Transverse colon (tissue), 4 donors: ENCODE data around the gene PODNL1. TPM values are rescaled to one million over a fixed set of nuclear protein-coding genes. Genes with fewer than 3 reads are reported as not detected.
A peak's percentile ranks its signal among the peaks of the same experiment; 100 is the strongest.

Experiments
- DNase-seq: peaks from one replicate; pipeline ENCODE4 v3.0.0-alpha.2; 2019
- H3K27ac ChIP-seq, 4 donors: fragments of 200-600 bp; sonication (generic); 2 replicates each; pipeline ENCODE4 v1.5.1; 2016 to 2018; ENCODE audit warnings: inconsistent platforms in 4 of 4
- H3K27me3 ChIP-seq: fragments of 200-600 bp; sonication (generic); 2 replicates; pipeline ENCODE4 v1.5.1; 2017; ENCODE audit warnings: inconsistent platforms
- H3K36me3 ChIP-seq, 4 donors: fragments of 200-600 bp; sonication (generic); 2 replicates each; pipeline ENCODE4 v1.5.1; 2017 to 2019; ENCODE audit warnings: inconsistent platforms in 4 of 4
- H3K4me1 ChIP-seq, 4 donors: fragments of 200-600 bp; sonication (generic); 2 replicates each; pipeline ENCODE4 v1.5.1; 2017 to 2020; ENCODE audit warnings: inconsistent platforms in 4 of 4
- H3K4me3 ChIP-seq, 4 donors: fragments of 200-600 bp; sonication (generic); 1 replicate in 1 of 4; 2 replicates in 3 of 4; pipeline versions ENCODE4 v1.5.1 to v1.6.1; 2017 to 2019; ENCODE audit warnings: inconsistent platforms in 4 of 4
- H3K9me3 ChIP-seq, 2 donors: fragments of 200-600 bp; sonication (generic); 2 replicates each; pipeline ENCODE4 v1.5.1; 2017 to 2019; ENCODE audit warnings: inconsistent platforms in 2 of 2
- CTCF ChIP-seq, 5 experiments: fragments of 200-600 bp in 3 of 5; fragments of 450-650 bp in 2 of 5; sonication (generic) in 3 of 5; IDR thresholded peaks; 1 replicate in 2 of 5; 2 replicates in 3 of 5; pipeline ENCODE4 v1.5.1; 2016 to 2017; ENCODE audit warnings: antibody characterized with exemption in 5 of 5, inconsistent platforms in 3 of 5, mild to moderate bottlenecking in 2 of 5, moderate library complexity in 1 of 5
- EP300 ChIP-seq: sonication (generic); formaldehyde crosslinking; IDR thresholded peaks from one replicate; pipeline ENCODE4 v1.6.1; 2017; ENCODE audit warnings: antibody characterized with exemption, low read depth
- POLR2A ChIP-seq: fragments of 450-650 bp; IDR thresholded peaks from one replicate; pipeline ENCODE4 v1.6.1; 2016; ENCODE audit warnings: antibody characterized with exemption, mild to moderate bottlenecking, moderate library complexity
- POLR2AphosphoS5 ChIP-seq, 3 donors: sonication (generic); formaldehyde crosslinking; IDR thresholded peaks; one replicate each; pipeline ENCODE4 v1.6.1; 2016; ENCODE audit warnings: antibody characterized with exemption in 3 of 3
- WGBS, 2 donors: methylation state at CpG; one replicate each; pipeline ENCODE4 v1.1.5; 2018; ENCODE audit warnings: low coverage in 1 of 2; 5-methylcytosine and 5-hydroxymethylcytosine counted together
- in situ Hi-C, 4 donors: fragments of 200-750 bp; cut with MboI; loops; one replicate each; pipeline versions ENCODE4 v1.15.0 to v1.15.1; 2017; ENCODE audit warnings: low sequenced_read_pairs in 3 of 4, low pct_ligation_motif_present in 1 of 4, low pct_unique_long_range_greater_than_20kb in 1 of 4
- intact Hi-C: fragments of 100-400 bp; cut with DNase I; formaldehyde crosslinking; loops from one replicate; pipeline ENCODE4 v1.15.1; 2023; ENCODE audit warnings: low total_unique reads
- total RNA-seq, 4 donors: library from RNA; depleted of rRNA; stranded (reverse); fragments of >200 nt; gene quantifications; one replicate each; pipeline ENCODE4 v1.1.0, GENCODE V29; 2016

The PODNL1 gene
- total RNA-seq, 4 donors from 2014 or later, result 3.0 to 15.3 (median 3.2) TPM

GRCh38 chr19:13965377-13965896 lies 27.2 kb upstream of the PODNL1 start:
- H3K36me3 ChIP-seq, result peaks cover 0 to 18% (median 5%) of the 10 kb centered on the region in 4 donors
- no peak overlapping the region for H3K4me3 ChIP-seq
- 85% methylated on average over 24 of the region's 24 CpGs; no CpG with 5 or more reads in 1 of the 2 donors for WGBS, 2 donors
- TF ChIP-seq POLR2AphosphoS5 (IDR thresholded peaks at IDR 0.05) (no peak), EP300 (no peak), POLR2A (no peak), CTCF (IDR thresholded peaks at IDR 0.05) (no peak)
- intact Hi-C loops (no loop called here), in situ Hi-C loops (no loop called here)
- no peaks in the 10 kb centered on the region for H3K9me3 ChIP-seq
- no peaks in the 10 kb centered on the region for H3K4me1 ChIP-seq
- no peaks in the 10 kb centered on the region for H3K27me3 ChIP-seq
- DNase-seq, result no peak
- H3K27ac ChIP-seq, result no peak overlapping the region

GRCh38 chr19:13964776-13965175 lies 26.6 kb upstream of the PODNL1 start:
- TF ChIP-seq POLR2AphosphoS5 (IDR thresholded peaks at IDR 0.05) (no peak), POLR2A (no peak), CTCF (IDR thresholded peaks at IDR 0.05) (no peak), EP300 (no peak)
- in situ Hi-C loops, result no loop called here
- H3K36me3 ChIP-seq, result peaks cover 0 to 15% (median 5%) of the 10 kb centered on the region in 4 donors
- intact Hi-C loops, result no loop called here
- H3K4me3 ChIP-seq, result no peak overlapping the region
- H3K4me1 ChIP-seq, result no peaks in the 10 kb centered on the region
- H3K9me3 ChIP-seq, result no peaks in the 10 kb centered on the region
- H3K27me3 ChIP-seq, result no peaks in the 10 kb centered on the region
- no peak for DNase-seq
- WGBS, 2 donors, result 40 to 86% methylated on average over 1 to 5 of the region's 5 CpGs
- H3K27ac ChIP-seq, result no peak overlapping the region

GRCh38 chr19:13963603-13964105 lies 25.4 kb upstream of the PODNL1 start:
- intact Hi-C loops, result no loop called here
- no peaks in the 10 kb centered on the region for H3K27me3 ChIP-seq
- no peak for DNase-seq
- no peaks in the 10 kb centered on the region for H3K4me1 ChIP-seq
- H3K9me3 ChIP-seq, result no peaks in the 10 kb centered on the region
- H3K36me3 ChIP-seq, result peaks cover 0 to 9% (median 2%) of the 10 kb centered on the region in 4 donors
- H3K4me3 ChIP-seq, result no peak overlapping the region
- no peak overlapping the region for H3K27ac ChIP-seq
- 96% methylated on average over 41 of the region's 48 CpGs; no CpG with 5 or more reads in 1 of the 2 donors for WGBS, 2 donors
- TF ChIP-seq CTCF (IDR thresholded peaks at IDR 0.05) (no peak), EP300 (no peak), POLR2A (no peak), POLR2AphosphoS5 (IDR thresholded peaks at IDR 0.05) (no peak)
- in situ Hi-C loops, result no loop called here

DNA sequence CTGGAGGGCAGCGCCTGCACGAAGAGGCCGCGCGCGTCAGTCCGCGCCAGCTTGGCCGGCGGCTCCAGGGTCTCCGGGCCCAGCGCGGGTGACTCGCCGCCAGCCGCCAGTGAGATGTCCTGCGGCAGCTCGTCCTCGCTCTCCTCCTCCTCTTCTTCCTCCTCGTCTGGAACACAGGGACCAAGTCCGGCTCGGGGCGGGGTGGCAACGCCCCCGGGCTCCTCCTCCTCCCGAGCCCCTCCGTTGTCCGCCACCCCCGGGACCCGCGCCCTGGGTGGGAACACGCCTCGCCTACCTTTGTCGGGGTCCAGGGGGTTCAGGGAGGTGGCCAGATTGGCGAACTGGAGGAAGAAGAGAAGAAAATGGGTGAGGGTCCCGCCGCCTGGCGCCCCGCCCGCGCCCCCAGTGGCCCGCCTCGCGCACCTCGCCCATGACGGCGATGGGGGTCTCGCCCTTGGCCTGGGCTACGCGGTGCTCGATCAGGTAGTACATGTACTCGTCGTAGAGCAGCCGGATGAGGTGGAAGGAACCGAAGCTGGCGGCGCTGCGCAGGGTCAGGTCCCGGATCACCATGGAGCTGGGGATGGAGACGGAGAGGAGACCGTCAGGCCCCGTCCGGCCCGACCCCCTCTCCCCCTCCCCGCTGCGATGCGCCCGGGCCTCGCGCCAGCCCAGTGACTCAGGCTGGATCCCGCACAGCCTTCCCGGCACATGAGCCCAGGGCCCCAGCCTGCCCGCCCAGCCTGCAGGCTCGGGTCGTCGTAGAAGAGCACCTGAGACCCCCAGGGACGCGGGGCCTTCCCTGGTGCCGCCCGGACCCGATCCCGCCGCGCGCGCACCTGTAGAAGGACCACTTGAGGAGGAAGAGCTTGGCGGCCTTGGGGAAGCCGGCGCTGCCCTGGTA lies 24.7 kb upstream of the PODNL1 start:
- in situ Hi-C loops (no loop called here), intact Hi-C loops (no loop called here)
- 86% methylated on average over 62 of the region's 89 CpGs; no CpG with 5 or more reads in 1 of the 2 donors for WGBS, 2 donors
- Histone ChIP-seq H3K36me3 (peaks cover 0 to 9% (median 2%) of the 10 kb centered on the region in 4 donors), H3K9me3 (no peaks in the 10 kb centered on the region), H3K27ac (no peak overlapping the region), H3K4me1 (no peaks in the 10 kb centered on the region), H3K4me3 (peak overlapping the region in 2 of 4 donors; percentile 3 to 18), H3K27me3 (no peaks in the 10 kb centered on the region)
- DNase-seq, result no peak
- TF ChIP-seq EP300 (no peak), POLR2A (no peak), POLR2AphosphoS5 (IDR thresholded peaks at IDR 0.05) (peak in 1 of 3 donors; percentile 17)
